WERI-Rb-1 (cell line): Measurements from ENCODE around the gene MRC2.

ENCODE experiments used
- DNase-seq: peaks from one replicate; pipeline ENCODE4 v3.0.0-alpha.2; 2020
- H3K27ac ChIP-seq: fragments of 250-450 bp; sonication (Bioruptor Pico); 2 replicates; pipeline ENCODE4 v1.5.1; 2020; ENCODE audit warnings: mild to moderate bottlenecking, moderate library complexity
- H3K27me3 ChIP-seq: fragments of 250-450 bp; sonication (Bioruptor Pico); 2 replicates; pipeline ENCODE4 v1.5.1; 2021; ENCODE audit warnings: mild to moderate bottlenecking, low read depth, moderate library complexity; ENCODE audit not compliant: insufficient read depth, severe bottlenecking
- H3K36me3 ChIP-seq: fragments of 250-450 bp; sonication (Bioruptor Pico); 2 replicates; pipeline ENCODE4 v1.5.1; 2020; ENCODE audit warnings: mild to moderate bottlenecking, moderate library complexity
- H3K4me3 ChIP-seq: 2 replicates; pipeline ENCODE4 v1.5.1; 2011; ENCODE audit warnings: low read depth, mild to moderate bottlenecking, control low read depth, low read length
- H3K9me3 ChIP-seq: fragments of 250-450 bp; sonication (Bioruptor Pico); 2 replicates; pipeline ENCODE4 v1.5.1; 2021; ENCODE audit warnings: mild to moderate bottlenecking, moderate library complexity; ENCODE audit not compliant: severe bottlenecking
- TF ChIP-seq, protein P1 (sequence below): IDR thresholded peaks from 2 replicates; pipeline ENCODE4 v1.5.1; 2011; ENCODE audit warnings: low read depth, mild to moderate bottlenecking, control low read depth, inconsistent platforms, low read length

MRC2 gene

DNA sequence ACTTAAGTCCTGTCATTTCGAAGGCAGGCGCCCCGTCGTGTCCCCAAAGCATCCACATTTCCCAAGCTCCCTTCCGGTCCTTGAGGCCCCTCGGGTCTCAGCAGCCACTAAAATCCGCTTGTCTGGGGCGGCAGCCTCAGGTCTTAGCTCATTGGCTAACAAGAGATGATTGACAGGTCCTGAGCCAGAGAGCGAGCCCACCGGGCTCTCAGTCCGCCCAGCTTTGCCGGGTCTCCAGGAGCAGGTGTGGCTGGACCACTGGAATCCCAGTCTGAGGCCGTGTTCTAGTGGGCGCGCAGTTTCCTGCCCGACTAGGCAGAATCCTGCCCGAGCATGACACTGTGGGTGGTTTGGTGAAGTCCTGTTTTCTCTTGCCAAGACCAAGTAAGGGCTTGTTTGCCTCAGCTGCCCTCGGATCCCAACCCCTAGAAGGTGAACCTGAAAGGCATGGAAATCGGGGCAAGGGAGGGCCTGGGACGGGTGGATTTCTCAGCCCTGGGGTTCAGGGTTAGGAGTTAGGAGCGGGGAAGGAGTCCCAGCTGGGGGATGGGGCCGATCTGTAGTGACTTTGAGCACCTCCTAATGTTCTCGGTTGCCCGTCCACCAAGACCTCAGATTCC, 42.8 kb downstream of the MRC2 start:
- no peaks in the 10 kb centered on the region for H3K27me3 ChIP-seq
- H3K36me3 ChIP-seq, result no peaks in the 10 kb centered on the region
- TF ChIP-seq, protein P1, sequence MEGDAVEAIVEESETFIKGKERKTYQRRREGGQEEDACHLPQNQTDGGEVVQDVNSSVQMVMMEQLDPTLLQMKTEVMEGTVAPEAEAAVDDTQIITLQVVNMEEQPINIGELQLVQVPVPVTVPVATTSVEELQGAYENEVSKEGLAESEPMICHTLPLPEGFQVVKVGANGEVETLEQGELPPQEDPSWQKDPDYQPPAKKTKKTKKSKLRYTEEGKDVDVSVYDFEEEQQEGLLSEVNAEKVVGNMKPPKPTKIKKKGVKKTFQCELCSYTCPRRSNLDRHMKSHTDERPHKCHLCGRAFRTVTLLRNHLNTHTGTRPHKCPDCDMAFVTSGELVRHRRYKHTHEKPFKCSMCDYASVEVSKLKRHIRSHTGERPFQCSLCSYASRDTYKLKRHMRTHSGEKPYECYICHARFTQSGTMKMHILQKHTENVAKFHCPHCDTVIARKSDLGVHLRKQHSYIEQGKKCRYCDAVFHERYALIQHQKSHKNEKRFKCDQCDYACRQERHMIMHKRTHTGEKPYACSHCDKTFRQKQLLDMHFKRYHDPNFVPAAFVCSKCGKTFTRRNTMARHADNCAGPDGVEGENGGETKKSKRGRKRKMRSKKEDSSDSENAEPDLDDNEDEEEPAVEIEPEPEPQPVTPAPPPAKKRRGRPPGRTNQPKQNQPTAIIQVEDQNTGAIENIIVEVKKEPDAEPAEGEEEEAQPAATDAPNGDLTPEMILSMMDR, result no peak
- H3K4me3 ChIP-seq, result no peak overlapping the region
- DNase-seq, result no peak
- no peaks in the 10 kb centered on the region for H3K9me3 ChIP-seq
- no peak overlapping the region for H3K27ac ChIP-seq

DNA sequence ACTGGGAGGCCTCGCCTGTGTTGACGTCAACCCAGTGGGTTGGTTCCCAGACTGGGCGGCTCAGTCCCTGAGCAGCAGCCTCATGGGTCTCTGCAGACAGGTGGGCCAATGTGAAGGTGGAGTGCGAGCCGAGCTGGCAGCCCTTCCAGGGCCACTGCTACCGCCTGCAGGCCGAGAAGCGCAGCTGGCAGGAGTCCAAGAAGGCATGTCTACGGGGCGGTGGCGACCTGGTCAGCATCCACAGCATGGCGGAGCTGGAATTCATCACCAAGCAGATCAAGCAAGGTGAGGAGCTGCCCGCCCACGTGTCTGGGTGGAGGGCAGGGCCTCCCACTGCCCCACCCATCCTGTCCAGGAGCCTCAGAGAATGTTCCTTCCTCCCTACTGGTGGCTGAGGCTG, 44.1 kb downstream of the MRC2 start:
- Histone ChIP-seq H3K36me3 (no peaks in the 10 kb centered on the region), H3K4me3 (no peak overlapping the region), H3K9me3 (no peaks in the 10 kb centered on the region), H3K27me3 (no peaks in the 10 kb centered on the region), H3K27ac (no peak overlapping the region)
- TF ChIP-seq, protein P1, result peak; percentile 10; the same call in 1 of the 2 replicates
- peak; percentile 38 for DNase-seq

DNA sequence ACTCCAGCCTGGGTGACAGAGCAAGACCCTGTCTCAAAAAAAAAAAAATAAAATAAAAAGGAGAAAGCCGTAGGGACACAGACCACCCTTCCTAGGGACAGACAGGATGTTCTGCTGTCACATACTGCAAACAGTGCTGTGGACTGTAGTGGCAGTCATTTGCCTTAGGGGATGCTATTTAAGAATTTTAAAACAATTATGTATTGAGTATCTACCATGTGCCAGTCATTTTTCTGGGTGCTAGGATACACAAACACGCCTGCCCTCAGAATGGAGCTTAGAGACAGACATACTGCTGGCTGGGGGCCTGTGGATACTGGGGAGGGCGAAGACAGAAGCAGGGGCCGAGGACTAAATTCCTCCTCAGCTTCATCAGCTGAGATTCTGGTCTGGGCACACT, 45.5 kb downstream of the MRC2 start:
- TF ChIP-seq, protein P1, result no peak
- H3K36me3 ChIP-seq, result no peaks in the 10 kb centered on the region
- no peaks in the 10 kb centered on the region for H3K27me3 ChIP-seq
- H3K4me3 ChIP-seq, result no peak overlapping the region
- H3K9me3 ChIP-seq, result no peaks in the 10 kb centered on the region
- no peak overlapping the region for H3K27ac ChIP-seq
- DNase-seq, result no peak

DNA sequence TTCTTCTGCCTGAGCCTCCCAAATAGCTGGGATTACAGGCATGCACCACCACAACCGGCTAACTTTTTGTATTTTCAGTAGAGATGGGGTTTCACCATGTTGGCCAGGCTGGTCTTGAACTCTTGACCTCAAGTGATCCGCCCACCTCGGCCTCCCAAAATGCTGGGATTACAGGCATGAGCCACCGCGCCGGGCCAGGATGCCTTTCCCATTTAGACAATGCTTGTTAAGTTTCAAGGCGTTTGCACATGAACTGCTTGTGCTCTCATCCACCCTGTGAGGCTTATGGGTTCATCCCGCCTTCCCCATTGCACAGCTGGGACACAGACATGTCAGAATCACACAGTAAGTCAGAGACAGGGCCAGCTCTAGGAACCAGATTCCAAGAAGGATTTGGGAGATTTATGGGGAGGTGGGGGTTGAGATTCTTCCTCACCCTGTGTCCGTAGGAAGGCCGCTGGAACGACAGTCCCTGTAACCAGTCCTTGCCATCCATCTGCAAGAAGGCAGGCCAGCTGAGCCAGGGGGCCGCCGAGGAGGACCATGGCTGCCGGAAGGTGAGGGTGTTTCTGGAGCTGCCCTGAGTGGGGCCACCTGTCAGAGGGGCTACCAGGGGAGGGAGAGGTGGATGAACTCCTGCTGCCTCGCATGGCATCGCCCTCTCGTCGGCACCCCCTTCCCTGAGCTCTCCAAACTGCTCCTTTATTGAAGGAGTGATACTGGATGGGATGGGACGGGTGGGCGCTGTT, 46.3 kb downstream of the MRC2 start:
- no peak overlapping the region for H3K4me3 ChIP-seq
- no peaks in the 10 kb centered on the region for H3K9me3 ChIP-seq
- no peaks in the 10 kb centered on the region for H3K36me3 ChIP-seq
- TF ChIP-seq, protein P1, result no peak
- H3K27me3 ChIP-seq, result no peaks in the 10 kb centered on the region
- no peak overlapping the region; the same call in 1 of the 2 replicates for H3K27ac ChIP-seq
- peak; percentile 42 for DNase-seq

DNA sequence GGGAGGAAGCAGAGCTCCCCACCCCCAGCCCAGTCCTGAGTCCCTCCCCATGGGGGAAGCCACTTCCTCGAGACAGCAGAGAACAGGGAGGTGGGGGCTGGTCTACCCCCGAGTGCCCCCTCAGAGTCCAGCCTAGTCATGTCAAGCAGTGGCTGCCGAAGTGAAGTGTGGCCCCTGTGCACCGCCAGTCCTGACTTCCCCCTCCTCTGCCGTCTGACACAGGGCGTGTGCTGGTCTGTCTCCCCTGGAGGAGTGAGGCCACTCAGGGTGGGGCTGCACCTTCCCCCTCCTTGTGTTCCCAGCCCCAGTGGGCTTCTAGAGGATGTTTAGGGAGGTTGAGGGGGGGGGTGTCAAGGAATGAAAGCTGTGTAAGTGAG, 46.9 kb downstream of the MRC2 start:
- TF ChIP-seq, protein P1, result no peak
- no peak overlapping the region for H3K4me3 ChIP-seq

More for the DNA sequence above, 46.9 kb downstream of the MRC2 start:
- Histone ChIP-seq H3K9me3 (no peaks in the 10 kb centered on the region), H3K36me3 (no peaks in the 10 kb centered on the region), H3K27ac (no peak overlapping the region), H3K27me3 (no peaks in the 10 kb centered on the region)
- DNase-seq, result no peak
